IPS DF 6.9 (cell line): ENCODE measurements around the gene ATG3.

Source experiments
- DNase-seq: peaks from one replicate; pipeline ENCODE4 v3.0.0-alpha.2; 2013; ENCODE audit warnings: low read depth, low spot score
- H3K27ac ChIP-seq: one replicate; pipeline ENCODE4 v1.5.1; 2013; ENCODE audit warnings: low read length, control low read depth
- H3K27me3 ChIP-seq: 2 replicates; pipeline ENCODE4 v1.6.1; 2013; ENCODE audit warnings: mild to moderate bottlenecking, low read length; ENCODE audit not compliant: control insufficient read depth, insufficient read depth
- H3K36me3 ChIP-seq: 2 replicates; pipeline ENCODE4 v1.6.1; 2013; ENCODE audit warnings: low read length; ENCODE audit not compliant: control insufficient read depth, insufficient read depth
- H3K4me1 ChIP-seq: 2 replicates; pipeline ENCODE4 v1.6.1; 2013; ENCODE audit warnings: low read length; ENCODE audit not compliant: control insufficient read depth, insufficient read depth
- H3K4me3 ChIP-seq: 2 replicates; pipeline ENCODE4 v1.5.1; 2013; ENCODE audit warnings: mild to moderate bottlenecking, low read length
- H3K9me3 ChIP-seq: 2 replicates; pipeline ENCODE4 v1.6.1; 2013; ENCODE audit warnings: low read length, inconsistent platforms; ENCODE audit not compliant: control insufficient read depth, insufficient read depth
- WGBS: extraction: QIAGEN DNeasy Blood & Tissue Kit; methylation state at CpG from one replicate; pipeline ENCODE4 v1.1.7; 2013; ENCODE audit warnings: mixed read lengths, missing lambda C conversion rate; ENCODE audit not compliant: insufficient read length, insufficient coverage; 5-methylcytosine and 5-hydroxymethylcytosine counted together

Gene ATG3

GRCh38 chr3:112561484-112561733, 353 bp downstream of the ATG3 start:
- peak overlapping the region; percentile 84 for H3K4me3 ChIP-seq
- no peak overlapping the region for H3K27ac ChIP-seq
- H3K27me3 ChIP-seq: no peaks in the 10 kb centered on the region
- DNase-seq: no peak
- no peaks in the 10 kb centered on the region for H3K9me3 ChIP-seq
- no peaks in the 10 kb centered on the region for H3K4me1 ChIP-seq
- no CpG with 5 or more reads among the region's 29 CpGs for WGBS
- no peaks in the 10 kb centered on the region; the same call in 1 of the 2 replicates for H3K36me3 ChIP-seq

- no peak for DNase-seq
- Histone ChIP-seq H3K4me1 (no peaks in the 10 kb centered on the region), H3K36me3 (no peaks in the 10 kb centered on the region; the same call in 1 of the 2 replicates), H3K27ac (no peak overlapping the region), H3K27me3 (no peaks in the 10 kb centered on the region), H3K4me3 (peak overlapping the region; percentile 84), H3K9me3 (no peaks in the 10 kb centered on the region)
- WGBS: no CpG with 5 or more reads among the region's 29 CpGs
These were observed 860 bp downstream of the ATG3 start for GRCh38 chr3:112560721-112561483.

- Histone ChIP-seq H3K4me1 (no peaks in the 10 kb centered on the region), H3K4me3 (no peak overlapping the region), H3K27me3 (no peaks in the 10 kb centered on the region), H3K27ac (no peak overlapping the region), H3K36me3 (no peaks in the 10 kb centered on the region; the same call in 1 of the 2 replicates), H3K9me3 (no peaks in the 10 kb centered on the region)
- no CpG with 5 or more reads among the region's 2 CpGs for WGBS
- DNase-seq: no peak
These were observed 1.5 kb downstream of the ATG3 start for GRCh38 chr3:112560307-112560706.

GRCh38 chr3:112557976-112558375, 3.8 kb downstream of the ATG3 start:
- Histone ChIP-seq H3K27ac (no peak overlapping the region), H3K27me3 (no peaks in the 10 kb centered on the region), H3K4me3 (no peak overlapping the region), H3K36me3 (no peaks in the 10 kb centered on the region; the same call in 1 of the 2 replicates), H3K9me3 (no peaks in the 10 kb centered on the region), H3K4me1 (no peaks in the 10 kb centered on the region)
- DNase-seq: no peak
- WGBS: no CpG with 5 or more reads among the region's 1 CpG

GRCh38 chr3:112555535-112556170, 6.1 kb downstream of the ATG3 start:
- H3K4me1 ChIP-seq: no peaks in the 10 kb centered on the region
- no peak overlapping the region for H3K27ac ChIP-seq
- no peaks in the 10 kb centered on the region for H3K9me3 ChIP-seq
- WGBS: no CpG with 5 or more reads among the region's 1 CpG
- DNase-seq: no peak
- H3K36me3 ChIP-seq: no peaks in the 10 kb centered on the region; the same call in 1 of the 2 replicates
- H3K4me3 ChIP-seq: no peak overlapping the region
- no peaks in the 10 kb centered on the region for H3K27me3 ChIP-seq

- H3K27me3 ChIP-seq: no peaks in the 10 kb centered on the region
- DNase-seq: no peak
- H3K4me3 ChIP-seq: no peak overlapping the region
- no CpG with 5 or more reads among the region's 1 CpG for WGBS
- no peaks in the 10 kb centered on the region for H3K4me1 ChIP-seq
- H3K36me3 ChIP-seq: peaks cover 4% of the 10 kb centered on the region; the same call in 1 of the 2 replicates
- no peaks in the 10 kb centered on the region for H3K9me3 ChIP-seq
- H3K27ac ChIP-seq: no peak overlapping the region
These were observed 10.9 kb downstream of the ATG3 start for GRCh38 chr3:112550859-112551258.

GRCh38 chr3:112546216-112546759, 15.5 kb downstream of the ATG3 start:
- WGBS: no CpG with 5 or more reads among the region's 5 CpGs
- Histone ChIP-seq H3K27ac (no peak overlapping the region), H3K36me3 (peaks cover 4% of the 10 kb centered on the region; the same call in 1 of the 2 replicates), H3K27me3 (no peaks in the 10 kb centered on the region), H3K9me3 (no peaks in the 10 kb centered on the region), H3K4me1 (no peaks in the 10 kb centered on the region), H3K4me3 (no peak overlapping the region)
- no peak for DNase-seq

GRCh38 chr3:112539825-112540650, 21.7 kb downstream of the ATG3 start:
- no peak for DNase-seq
- H3K4me1 ChIP-seq: no peaks in the 10 kb centered on the region
- no peak overlapping the region for H3K27ac ChIP-seq
- no CpG with 5 or more reads among the region's 1 CpG for WGBS
- no peaks in the 10 kb centered on the region for H3K27me3 ChIP-seq
- H3K36me3 ChIP-seq: no peaks in the 10 kb centered on the region; the same call in 1 of the 2 replicates
- H3K4me3 ChIP-seq: no peak overlapping the region
- H3K9me3 ChIP-seq: no peaks in the 10 kb centered on the region

GRCh38 chr3:112531358-112531781, 30.4 kb downstream of the ATG3 start:
- WGBS: no CpG with 5 or more reads among the region's 1 CpG

GRCh38 chr3:112530573-112530972, 31.2 kb downstream of the ATG3 start:
- WGBS: no CpG with 5 or more reads among the region's 3 CpGs
- Histone ChIP-seq H3K27me3 (no peaks in the 10 kb centered on the region), H3K36me3 (no peaks in the 10 kb centered on the region; the same call in 1 of the 2 replicates), H3K4me1 (no peaks in the 10 kb centered on the region), H3K4me3 (no peak overlapping the region), H3K9me3 (no peaks in the 10 kb centered on the region), H3K27ac (no peak overlapping the region)
- DNase-seq: no peak

More at GRCh38 chr3:112531358-112531781, 30.4 kb downstream of the ATG3 start:
- H3K4me1 ChIP-seq: no peaks in the 10 kb centered on the region
- H3K9me3 ChIP-seq: no peaks in the 10 kb centered on the region
- no peak overlapping the region for H3K4me3 ChIP-seq
- no peaks in the 10 kb centered on the region; the same call in 1 of the 2 replicates for H3K36me3 ChIP-seq
- no peaks in the 10 kb centered on the region for H3K27me3 ChIP-seq
- H3K27ac ChIP-seq: no peak overlapping the region
- no peak for DNase-seq
